HUDEP-2 (cell line): ENCODE data around the gene SLC37A4.
A peak's percentile ranks its signal among the peaks of the same experiment; 100 is the strongest.
"Not testable (repeated sequence)": the region's sequence is repeated elsewhere in the genome, so short reads cannot be mapped to it uniquely, and the experiment has no call there.

Experiments used
- DNase-seq, 76 experiments: peaks; one replicate each; lab custom pipeline; 2025; ENCODE audit not compliant: unreplicated experiment in 76 of 76; lab: John Stamatoyannopoulos, UW

Gene SLC37A4

GRCh38 chr11:119030329-119031047 is at the start of gene SLC37A4:
SLC37A4 (minus strand) TSS chr11:119030877.
- peak; percentile 41 to 98 (median 96) for DNase-seq

GRCh38 chr11:119078675-119079420 is 48.2 kb upstream of the SLC37A4 start:
- no peak for DNase-seq

- no peak for DNase-seq
Measured at GRCh38 chr11:119077839-119078238, 47.2 kb upstream of the SLC37A4 start.

GRCh38 chr11:119067371-119068222 is 36.9 kb upstream of the SLC37A4 start, which contains the start of gene VPS11:
VPS11 (plus strand) TSS chr11:119067818; CDS start chr11:119067824, 6 bp downstream.
- DNase-seq, result peak; percentile 33 to 97 (median 92)

- peak in 63 of 76 experiments; percentile 3 to 73 (median 41) for DNase-seq
Measured at GRCh38 chr11:119065369-119065768, 34.7 kb upstream of the SLC37A4 start.

- peak in 64 of 76 experiments; percentile 3 to 71 (median 44) for DNase-seq
Measured at GRCh38 chr11:119062779-119063178, 32.1 kb upstream of the SLC37A4 start.

- DNase-seq, result no peak
Measured at GRCh38 chr11:119061256-119061655, 30.6 kb upstream of the SLC37A4 start.

GRCh38 chr11:119059128-119059527 is 28.5 kb upstream of the SLC37A4 start:
- not testable (repeated sequence) for DNase-seq

GRCh38 chr11:119057000-119057769 is 26.5 kb upstream of the SLC37A4 start, which contains the start of gene HYOU1:
HYOU1 (minus strand) TSS chr11:119057205; CDS start chr11:119056160, 1,045 bp downstream.
- DNase-seq, result peak; percentile 17 to 98 (median 94)

- DNase-seq, result peak in 7 of 76 experiments; percentile 4 to 29 (median 25)
Measured at GRCh38 chr11:119056421-119056999, 25.8 kb upstream of the SLC37A4 start.

- peak in 33 of 76 experiments; percentile 2 to 41 (median 13) for DNase-seq
Measured at GRCh38 chr11:119055901-119056300, 25.2 kb upstream of the SLC37A4 start.

- no peak for DNase-seq
Measured at GRCh38 chr11:119054418-119054817, 23.7 kb upstream of the SLC37A4 start.

- no peak for DNase-seq
Measured at GRCh38 chr11:119052163-119052814, 21.6 kb upstream of the SLC37A4 start.

GRCh38 chr11:119051440-119052162 is 20.9 kb upstream of the SLC37A4 start:
- no peak for DNase-seq

GRCh38 chr11:119049081-119049480 is 18.4 kb upstream of the SLC37A4 start:
- no peak for DNase-seq

- DNase-seq, result no peak
Measured at GRCh38 chr11:119048644-119049043, 18.0 kb upstream of the SLC37A4 start.

- no peak for DNase-seq
Measured at GRCh38 chr11:119047205-119047604, 16.5 kb upstream of the SLC37A4 start.

- no peak for DNase-seq
Measured at GRCh38 chr11:119046489-119046888, 15.8 kb upstream of the SLC37A4 start.
